H9 (cell line): Measurements from ENCODE around the gene CRTAP. TPM values are rescaled to one million over a fixed set of nuclear protein-coding genes. Genes with fewer than 3 reads are reported as not detected.

Experiments
- DNase-seq: peaks from one replicate; pipeline ENCODE4 v3.0.0-alpha.2; 2017
- H2AFZ ChIP-seq: one replicate; pipeline ENCODE4 v1.6.1; 2013; ENCODE audit warnings: mild to moderate bottlenecking, low read length, control low read depth, moderate library complexity
- H2AK5ac ChIP-seq: 2 replicates; pipeline ENCODE4 v1.6.1; 2013; ENCODE audit warnings: low read length, control low read depth, mixed read lengths; ENCODE audit not compliant: insufficient read length
- H2BK120ac ChIP-seq: one replicate; pipeline ENCODE4 v1.6.1; 2013; ENCODE audit warnings: low read depth, mild to moderate bottlenecking, low read length, control low read depth, inconsistent platforms; ENCODE audit not compliant: poor library complexity, severe bottlenecking
- H2BK12ac ChIP-seq: 2 replicates; pipeline ENCODE4 v1.6.1; 2013; ENCODE audit warnings: low read length, control low read depth, mixed read lengths, low read depth; ENCODE audit not compliant: insufficient read length
- H2BK15ac ChIP-seq: 2 replicates; pipeline ENCODE4 v1.6.1; 2013; ENCODE audit warnings: low read depth, low read length, control low read depth
- H2BK20ac ChIP-seq: one replicate; pipeline ENCODE4 v1.6.1; 2013; ENCODE audit warnings: low read depth, mild to moderate bottlenecking, low read length, control low read depth, inconsistent platforms; ENCODE audit not compliant: poor library complexity, severe bottlenecking
- H2BK5ac ChIP-seq: 2 replicates; pipeline ENCODE4 v1.6.1; 2013; ENCODE audit warnings: low read length, control low read depth, mixed read lengths; ENCODE audit not compliant: insufficient read length
- H3K14ac ChIP-seq: 2 replicates; pipeline ENCODE4 v1.6.1; 2013; ENCODE audit warnings: low read length, control low read depth; ENCODE audit not compliant: insufficient read depth
- H3K18ac ChIP-seq: 2 replicates; pipeline ENCODE4 v1.6.1; 2013; ENCODE audit warnings: low read depth, mild to moderate bottlenecking, mixed read lengths, low read length, control low read depth; ENCODE audit not compliant: insufficient read length
- H3K23ac ChIP-seq: 2 replicates; pipeline ENCODE4 v1.6.1; 2013; ENCODE audit warnings: low read length, control low read depth, mixed read lengths, low read depth; ENCODE audit not compliant: insufficient read length
- H3K23me2 ChIP-seq: 2 replicates; pipeline ENCODE4 v1.6.1; 2013; ENCODE audit warnings: low read depth, mild to moderate bottlenecking, mixed read lengths, low read length, control low read depth; ENCODE audit not compliant: insufficient read length, poor library complexity, severe bottlenecking
- H3K27ac ChIP-seq: 2 replicates; pipeline ENCODE4 v1.5.1; 2013; ENCODE audit warnings: low read length, control low read depth, mixed read lengths, low read depth; ENCODE audit not compliant: insufficient read length
- H3K27me3 ChIP-seq: 2 replicates; pipeline ENCODE4 v1.6.1; 2013; ENCODE audit warnings: low read length, control low read depth, inconsistent platforms; ENCODE audit not compliant: insufficient read depth
- H3K4ac ChIP-seq: 2 replicates; pipeline ENCODE4 v1.6.1; 2013; ENCODE audit warnings: low read depth, mild to moderate bottlenecking, control low read depth, inconsistent platforms, low read length, moderate library complexity
- H3K4me1 ChIP-seq: 2 replicates; pipeline ENCODE4 v1.6.1; 2013; ENCODE audit warnings: low read length, control low read depth, inconsistent platforms; ENCODE audit not compliant: insufficient read depth
- H3K4me2 ChIP-seq: 2 replicates; pipeline ENCODE4 v1.6.1; 2013; ENCODE audit warnings: low read length, control low read depth, mixed read lengths; ENCODE audit not compliant: insufficient read length, insufficient read depth
- H3K56ac ChIP-seq: 2 replicates; pipeline ENCODE4 v1.6.1; 2013; ENCODE audit warnings: low read depth, mild to moderate bottlenecking, mixed read lengths, low read length, control low read depth; ENCODE audit not compliant: insufficient read length
- H3K79me1 ChIP-seq: 2 replicates; pipeline ENCODE4 v1.6.1; 2013; ENCODE audit warnings: low read depth, mild to moderate bottlenecking, moderate library complexity, low read length, control low read depth, inconsistent platforms; ENCODE audit not compliant: insufficient read depth, poor library complexity, severe bottlenecking
- H3K79me2 ChIP-seq: 2 replicates; pipeline ENCODE4 v1.6.1; 2013; ENCODE audit warnings: low read length, control low read depth, inconsistent platforms; ENCODE audit not compliant: insufficient read depth
- H3K9ac ChIP-seq: 2 replicates; pipeline ENCODE4 v1.6.1; 2013; ENCODE audit warnings: low read length, control low read depth, mixed read lengths; ENCODE audit not compliant: insufficient read length; ENCODE audit errors: extremely low read depth
- H3K9me3 ChIP-seq: one replicate; pipeline ENCODE4 v1.6.1; 2013; ENCODE audit warnings: low read depth, low read length, inconsistent platforms; ENCODE audit not compliant: control insufficient read depth
- H3T11ph ChIP-seq: one replicate; pipeline ENCODE4 v1.6.1; 2013; ENCODE audit warnings: mild to moderate bottlenecking, low read length, control low read depth, inconsistent platforms
- H4K20me1 ChIP-seq: one replicate; pipeline ENCODE4 v1.6.1; 2013; ENCODE audit not compliant: control insufficient read depth, insufficient read length, insufficient read depth
- H4K5ac ChIP-seq: 2 replicates; pipeline ENCODE4 v1.6.1; 2013; ENCODE audit warnings: low read depth, mild to moderate bottlenecking, mixed read lengths, low read length, control low read depth; ENCODE audit not compliant: insufficient read length
- H4K8ac ChIP-seq: replicated peaks from 2 replicates; pipeline ENCODE4 v1.6.1; 2013; ENCODE audit warnings: low read length, control low read depth, mixed read lengths, low read depth; ENCODE audit not compliant: insufficient read length
- H4K91ac ChIP-seq: 2 replicates; pipeline ENCODE4 v1.6.1; 2013; ENCODE audit warnings: low read depth, mild to moderate bottlenecking, moderate library complexity, mixed read lengths, low read length, control low read depth; ENCODE audit not compliant: insufficient read length
- H3K27ac Mint-ChIP-seq, 3 experiments: 2 replicates in 2 of 3; 3 replicates in 1 of 3; pipeline ENCODE4 v1.8.0; 2020 to 2021; ENCODE audit warnings: mixed read lengths in 3 of 3, mild to moderate bottlenecking in 1 of 3, moderate library complexity in 1 of 3
- H3K27me3 Mint-ChIP-seq: 2 replicates; pipeline ENCODE4 v1.8.0; 2021; ENCODE audit warnings: low read depth, mild to moderate bottlenecking, moderate library complexity, mixed read lengths
- H3K36me3 Mint-ChIP-seq, 3 experiments: 2 replicates in 2 of 3; 3 replicates in 1 of 3; pipeline ENCODE4 v1.8.0; 2020 to 2021; ENCODE audit warnings: low read depth in 3 of 3, mixed read lengths in 3 of 3; ENCODE audit not compliant: insufficient read depth in 1 of 3
- H3K4me1 Mint-ChIP-seq, 2 experiments: 2 replicates each; pipeline ENCODE4 v1.8.0; 2020; ENCODE audit warnings: mixed read lengths in 2 of 2
- H3K4me3 Mint-ChIP-seq, 2 experiments: 2 replicates in 1 of 2; 3 replicates in 1 of 2; pipeline ENCODE4 v1.8.0; 2020 to 2021; ENCODE audit warnings: mild to moderate bottlenecking in 2 of 2, mixed read lengths in 2 of 2, moderate library complexity in 1 of 2
- H3K9me3 Mint-ChIP-seq, 2 experiments: 2 replicates in 1 of 2; 3 replicates in 1 of 2; pipeline ENCODE4 v1.8.0; 2020; ENCODE audit warnings: mild to moderate bottlenecking in 2 of 2, mixed read lengths in 2 of 2, moderate library complexity in 1 of 2
- WGBS: extraction: QIAGEN DNeasy Blood & Tissue Kit; methylation state at CpG from one replicate; pipeline ENCODE4 v1.1.7; 2013; ENCODE audit warnings: missing lambda C conversion rate, low lambda C conversion rate, mixed read lengths; ENCODE audit not compliant: insufficient read length; ENCODE audit errors: extremely low coverage; 5-methylcytosine and 5-hydroxymethylcytosine counted together
- total RNA-seq: library from RNA; stranded (reverse); gene quantifications from 2 replicates; pipeline ENCODE4 v1.2.1, GENCODE V29; 2021
- TF ChIP-seq, protein P1 (sequence below): fragments of 200-600 bp; sonication (generic); conservative IDR thresholded peaks from 3 replicates; pipeline ENCODE4 v1.8.0; 2021; ENCODE audit warnings: antibody characterized with exemption, mild to moderate bottlenecking

CRTAP gene
- total RNA-seq, 1 experiment from 2014 or later: 159 TPM

DNA sequence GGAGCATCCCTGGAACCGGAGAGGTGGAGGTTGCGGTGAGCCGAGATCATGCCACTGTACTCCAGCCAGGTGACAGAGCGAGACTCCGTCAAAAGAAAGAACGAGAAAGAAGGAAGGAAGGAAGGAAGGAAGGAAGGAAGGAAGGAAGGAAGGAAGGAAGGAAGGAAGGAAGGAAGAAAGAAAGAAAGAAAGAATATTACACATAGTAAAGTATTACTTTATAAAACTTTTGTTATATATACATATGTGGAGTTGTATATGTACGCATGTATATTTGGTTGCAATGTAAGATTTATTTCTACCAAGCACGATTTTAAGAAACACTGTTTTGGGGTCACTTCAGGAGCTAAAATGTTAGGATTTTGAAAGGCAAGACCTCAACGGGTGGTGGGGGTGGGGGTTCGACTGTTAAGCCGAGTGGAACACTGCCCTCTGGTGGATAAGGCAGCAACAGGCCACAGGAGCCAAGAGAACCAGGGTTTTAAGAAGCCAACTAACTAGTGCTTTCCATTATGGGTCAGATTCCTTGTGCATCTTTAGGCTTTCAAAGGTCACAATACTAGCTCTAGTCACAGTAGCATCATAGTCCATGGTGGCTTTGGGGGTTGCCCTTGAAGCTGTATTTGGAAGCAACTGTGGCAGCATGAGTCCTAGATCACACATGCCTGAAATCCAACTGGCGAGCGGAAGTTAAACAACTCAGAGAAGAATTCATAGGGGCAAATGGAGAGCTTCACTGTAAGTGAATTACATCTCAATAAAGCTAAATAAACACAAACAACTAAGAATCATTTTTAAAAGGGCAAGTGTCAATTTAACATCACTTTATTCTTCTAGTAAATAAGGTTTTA, 39.4 kb upstream of the CRTAP start:
- no peak overlapping the region for H2BK5ac ChIP-seq
- H3K23me2 ChIP-seq: no peaks in the 10 kb centered on the region
- no peaks in the 10 kb centered on the region for H3K9me3 ChIP-seq
- H2BK20ac ChIP-seq: no peak overlapping the region
- H3T11ph ChIP-seq: no peak overlapping the region
- H3K4me3 Mint-ChIP-seq: no peak overlapping the region
- H2BK15ac ChIP-seq: no peak overlapping the region
- H3K18ac ChIP-seq: no peak overlapping the region
- WGBS: no CpG with 5 or more reads among the region's 13 CpGs
- H3K14ac ChIP-seq: no peak overlapping the region
- no peaks in the 10 kb centered on the region for H3K27me3 ChIP-seq
- H3K9ac ChIP-seq: no peak overlapping the region
- no peaks in the 10 kb centered on the region for H4K20me1 ChIP-seq
- H4K91ac ChIP-seq: no peak overlapping the region
- peaks cover 5 to 13% of the 10 kb centered on the region in 2 experiments for H3K4me1 Mint-ChIP-seq
- H2BK120ac ChIP-seq: no peak overlapping the region
- H3K4me1 ChIP-seq: peaks cover 3% of the 10 kb centered on the region; the same call in 1 of the 2 replicates
- H3K4me2 ChIP-seq: no peak overlapping the region
- H4K8ac ChIP-seq: no peak overlapping the region
- no peak overlapping the region for H3K23ac ChIP-seq
- H2BK12ac ChIP-seq: no peak overlapping the region
- H3K79me1 ChIP-seq: peaks cover 4% of the 10 kb centered on the region
- H3K4ac ChIP-seq: no peak overlapping the region
- H3K27me3 Mint-ChIP-seq: no peaks in the 10 kb centered on the region
- TF ChIP-seq, protein P1, sequence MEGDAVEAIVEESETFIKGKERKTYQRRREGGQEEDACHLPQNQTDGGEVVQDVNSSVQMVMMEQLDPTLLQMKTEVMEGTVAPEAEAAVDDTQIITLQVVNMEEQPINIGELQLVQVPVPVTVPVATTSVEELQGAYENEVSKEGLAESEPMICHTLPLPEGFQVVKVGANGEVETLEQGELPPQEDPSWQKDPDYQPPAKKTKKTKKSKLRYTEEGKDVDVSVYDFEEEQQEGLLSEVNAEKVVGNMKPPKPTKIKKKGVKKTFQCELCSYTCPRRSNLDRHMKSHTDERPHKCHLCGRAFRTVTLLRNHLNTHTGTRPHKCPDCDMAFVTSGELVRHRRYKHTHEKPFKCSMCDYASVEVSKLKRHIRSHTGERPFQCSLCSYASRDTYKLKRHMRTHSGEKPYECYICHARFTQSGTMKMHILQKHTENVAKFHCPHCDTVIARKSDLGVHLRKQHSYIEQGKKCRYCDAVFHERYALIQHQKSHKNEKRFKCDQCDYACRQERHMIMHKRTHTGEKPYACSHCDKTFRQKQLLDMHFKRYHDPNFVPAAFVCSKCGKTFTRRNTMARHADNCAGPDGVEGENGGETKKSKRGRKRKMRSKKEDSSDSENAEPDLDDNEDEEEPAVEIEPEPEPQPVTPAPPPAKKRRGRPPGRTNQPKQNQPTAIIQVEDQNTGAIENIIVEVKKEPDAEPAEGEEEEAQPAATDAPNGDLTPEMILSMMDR: peak; percentile 94
- no peak overlapping the region for H3K56ac ChIP-seq
- no peaks in the 10 kb centered on the region for H3K9me3 Mint-ChIP-seq
- DNase-seq: peak; percentile 73
- H3K36me3 Mint-ChIP-seq: peaks cover 3 to 6% (median 3%) of the 10 kb centered on the region in 3 experiments; a peak in 3 of 7 replicates
- no peak overlapping the region for H2AK5ac ChIP-seq
- no peak overlapping the region for H2AFZ ChIP-seq
- H4K5ac ChIP-seq: no peak overlapping the region
- H3K27ac ChIP-seq: no peak overlapping the region
- peak overlapping the region in 1 of 3 experiments; percentile 78; a peak in 1 of 7 replicates for H3K27ac Mint-ChIP-seq
- no peaks in the 10 kb centered on the region for H3K79me2 ChIP-seq
